A673 (cell line): ENCODE data around the gene ZNF384.

Experiments
- EZH2 ChIP-seq: fragments of 200-600 bp; sonication (generic); IDR thresholded peaks from 2 replicates; pipeline ENCODE4 v1.6.1; 2017; ENCODE audit warnings: borderline replicate concordance, low read depth, mild to moderate bottlenecking, mixed read lengths, antibody characterized with exemption, low read length; ENCODE audit not compliant: poor library complexity, severe bottlenecking
- TF ChIP-seq, protein P1 (sequence below): fragments of 300-800, 200-600 bp; sonication (generic); conservative IDR thresholded peaks from 2 replicates; pipeline ENCODE4 v1.5.1; 2017; ENCODE audit warnings: low read depth, mild to moderate bottlenecking, antibody characterized with exemption, low read length, moderate library complexity, mixed read lengths

DNA sequence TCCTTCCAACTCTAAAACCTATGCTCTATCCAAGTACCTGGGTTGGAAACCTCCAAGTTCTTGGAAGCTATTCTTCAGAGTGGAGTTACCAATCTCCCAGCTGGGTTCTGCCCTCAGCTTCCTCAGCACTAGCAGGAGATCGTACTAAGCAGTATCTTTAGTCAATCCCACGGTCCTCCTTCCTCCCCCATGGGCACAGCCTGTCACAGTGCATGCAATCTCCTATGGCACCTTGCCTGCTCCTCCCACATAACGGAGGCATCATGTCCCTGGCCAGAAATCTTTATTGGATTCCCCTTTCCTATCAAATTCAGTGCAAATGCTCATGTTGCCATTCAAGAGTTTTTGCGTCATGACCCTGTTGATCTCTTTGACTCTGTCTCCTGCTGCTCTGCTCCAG, 48.0 kb downstream of the ZNF384 start:
- TF ChIP-seq, protein P1, sequence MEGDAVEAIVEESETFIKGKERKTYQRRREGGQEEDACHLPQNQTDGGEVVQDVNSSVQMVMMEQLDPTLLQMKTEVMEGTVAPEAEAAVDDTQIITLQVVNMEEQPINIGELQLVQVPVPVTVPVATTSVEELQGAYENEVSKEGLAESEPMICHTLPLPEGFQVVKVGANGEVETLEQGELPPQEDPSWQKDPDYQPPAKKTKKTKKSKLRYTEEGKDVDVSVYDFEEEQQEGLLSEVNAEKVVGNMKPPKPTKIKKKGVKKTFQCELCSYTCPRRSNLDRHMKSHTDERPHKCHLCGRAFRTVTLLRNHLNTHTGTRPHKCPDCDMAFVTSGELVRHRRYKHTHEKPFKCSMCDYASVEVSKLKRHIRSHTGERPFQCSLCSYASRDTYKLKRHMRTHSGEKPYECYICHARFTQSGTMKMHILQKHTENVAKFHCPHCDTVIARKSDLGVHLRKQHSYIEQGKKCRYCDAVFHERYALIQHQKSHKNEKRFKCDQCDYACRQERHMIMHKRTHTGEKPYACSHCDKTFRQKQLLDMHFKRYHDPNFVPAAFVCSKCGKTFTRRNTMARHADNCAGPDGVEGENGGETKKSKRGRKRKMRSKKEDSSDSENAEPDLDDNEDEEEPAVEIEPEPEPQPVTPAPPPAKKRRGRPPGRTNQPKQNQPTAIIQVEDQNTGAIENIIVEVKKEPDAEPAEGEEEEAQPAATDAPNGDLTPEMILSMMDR = no peak
- TF ChIP-seq EZH2 = no peak
